T-helper 9 cell (primary cell): ENCODE data around the gene DZIP1.
"Not testable (repeated sequence)": the region's sequence is repeated elsewhere in the genome, so short reads cannot be mapped to it uniquely, and the experiment has no call there.

Experiments
- DNase-seq: peaks from one replicate; pipeline ENCODE4 v3.0.0-alpha.2; 2020

Gene DZIP1

GRCh38 chr13:95596701-95597100 lies 47.8 kb downstream of the DZIP1 start:
- no peak for DNase-seq

- no peak for DNase-seq
Observed at GRCh38 chr13:95593462-95593861, 51.0 kb downstream of the DZIP1 start.

GRCh38 chr13:95588721-95589120 lies 55.8 kb downstream of the DZIP1 start:
- no peak for DNase-seq

DNA sequence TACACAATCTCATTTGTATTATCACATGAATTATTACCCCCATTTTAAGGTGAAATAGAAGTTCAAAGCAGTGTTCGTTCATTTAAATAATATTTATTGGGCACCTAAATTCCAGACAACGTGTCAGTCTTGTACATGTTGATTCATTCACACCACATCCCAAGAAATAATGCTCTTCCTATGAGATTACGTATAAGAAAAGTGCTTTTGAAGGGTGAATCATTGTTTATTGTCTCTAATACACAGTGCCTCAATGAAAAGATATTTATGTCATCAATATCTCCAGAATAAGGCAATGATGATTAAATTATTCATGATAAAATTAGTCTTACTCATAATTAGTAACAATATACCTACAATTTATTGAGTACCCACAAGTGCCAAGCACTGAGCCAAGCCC lies 56.4 kb downstream of the DZIP1 start:
- no peak for DNase-seq

DNA sequence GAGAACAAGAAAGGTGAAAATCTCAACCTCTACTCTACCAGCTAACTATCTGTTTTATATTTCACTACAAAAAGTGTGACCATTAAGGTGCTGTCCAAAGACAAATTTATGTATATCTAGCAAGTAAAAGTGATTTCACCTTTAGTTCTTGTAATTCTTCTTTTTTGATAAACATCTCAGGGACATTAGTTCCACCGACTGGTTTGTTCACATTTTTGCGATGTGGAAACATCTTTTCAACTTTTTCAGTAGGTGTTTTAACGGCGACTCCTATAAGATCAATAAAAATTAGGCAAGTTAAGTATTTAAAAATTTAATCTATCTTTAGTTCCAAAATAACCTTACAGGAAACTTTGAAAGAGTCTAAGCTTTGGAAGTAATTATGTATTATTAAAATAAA lies 58.6 kb downstream of the DZIP1 start:
- DNase-seq = no peak

DNA sequence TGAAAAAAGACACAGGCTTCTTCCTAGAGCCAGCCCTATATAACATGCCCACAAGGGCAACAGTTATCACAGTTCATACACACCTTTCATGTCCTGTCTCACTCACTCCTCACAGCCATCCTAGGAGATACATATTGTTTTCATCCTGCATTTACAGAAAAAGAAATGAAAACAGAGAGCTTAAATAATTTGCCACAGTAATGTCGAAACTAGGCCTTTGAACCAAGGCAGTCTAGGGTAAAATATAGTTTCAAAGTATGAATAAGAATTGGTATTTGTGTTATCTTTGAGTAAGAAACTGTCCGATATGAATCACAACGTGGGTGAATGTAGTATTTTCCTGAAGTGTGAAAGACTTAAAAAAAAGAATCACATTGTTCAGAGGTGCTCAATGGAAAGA lies 65.2 kb downstream of the DZIP1 start:
- DNase-seq = no peak

DNA sequence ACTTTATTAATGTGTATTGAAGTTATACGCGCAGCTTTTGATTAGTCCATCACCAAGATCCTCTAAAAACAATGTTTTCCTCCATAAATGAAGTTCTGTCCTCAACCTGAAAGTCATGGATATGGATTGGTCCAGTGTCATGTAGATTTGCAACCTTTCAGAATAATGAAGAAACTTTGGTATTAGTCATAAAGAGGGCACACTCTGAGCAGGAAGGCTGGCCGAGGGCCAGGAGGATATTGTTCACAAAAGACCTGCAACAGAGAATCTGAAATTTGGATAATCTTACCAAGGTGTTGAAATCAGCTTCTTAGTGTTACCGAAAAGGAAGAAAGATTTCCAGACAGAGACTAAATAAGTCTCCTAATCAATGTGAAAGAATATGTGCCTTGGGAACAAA lies 71.3 kb downstream of the DZIP1 start:
- no peak for DNase-seq

DNA sequence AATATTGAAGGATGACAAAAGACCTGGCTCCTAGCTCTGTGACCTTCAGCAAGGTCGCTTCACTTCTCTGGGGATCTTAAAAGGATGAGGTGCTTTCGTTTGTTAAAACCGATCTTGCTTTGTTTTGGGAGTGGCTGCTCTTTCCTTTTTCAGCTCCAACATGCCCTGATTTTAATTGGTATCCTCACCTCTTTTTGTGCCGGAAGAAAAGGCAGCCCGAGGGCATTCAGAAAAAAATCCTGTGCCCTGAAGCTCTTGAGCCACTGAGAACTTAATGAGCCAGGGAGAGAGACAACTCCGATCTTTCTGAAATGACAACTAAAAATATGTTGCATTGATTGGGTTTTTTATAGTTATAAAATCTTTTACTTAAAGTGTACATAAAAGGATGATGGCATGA lies 72.6 kb downstream of the DZIP1 start:
- no peak for DNase-seq

DNA sequence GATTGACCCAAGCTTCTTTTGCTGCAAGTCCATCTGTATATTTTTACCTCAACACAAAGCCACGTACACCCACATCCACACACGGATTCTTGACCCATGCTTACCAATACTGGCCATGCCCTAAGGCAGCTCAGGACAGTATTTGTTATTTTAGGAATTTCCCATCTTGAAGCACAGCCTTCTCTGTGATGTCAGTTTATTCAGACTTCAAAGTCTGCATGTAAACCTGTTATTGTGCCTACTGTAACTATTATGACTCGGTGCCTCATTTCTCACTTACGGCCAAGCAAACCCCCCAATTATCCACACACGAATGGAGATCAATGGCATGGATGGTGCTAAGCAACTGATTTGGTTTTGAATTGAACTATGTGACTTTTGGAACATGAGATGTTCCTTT lies 74.5 kb downstream of the DZIP1 start:
- DNase-seq = no peak

GRCh38 chr13:95568131-95568530 lies 76.4 kb downstream of the DZIP1 start:
- no peak for DNase-seq

DNA sequence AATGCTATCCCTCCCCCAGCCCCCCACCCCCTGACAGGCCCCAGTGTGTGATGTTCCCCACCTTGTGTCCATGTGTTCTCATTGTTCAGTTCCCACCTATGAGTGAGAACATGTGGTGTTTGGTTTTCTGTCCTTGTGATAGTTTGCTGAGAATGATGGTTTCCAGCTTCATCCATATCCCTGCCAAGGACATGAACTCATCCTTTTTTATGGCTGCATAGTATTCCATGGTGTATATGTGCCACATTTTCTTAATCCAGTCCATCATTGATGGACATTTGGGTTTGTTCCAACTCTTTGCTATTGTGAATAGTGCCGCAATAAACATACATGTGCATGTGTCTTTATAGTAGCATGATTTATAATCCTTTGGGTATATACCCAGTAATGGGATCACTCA lies 78.7 kb downstream of the DZIP1 start:
- not testable (repeated sequence) for DNase-seq

DNA sequence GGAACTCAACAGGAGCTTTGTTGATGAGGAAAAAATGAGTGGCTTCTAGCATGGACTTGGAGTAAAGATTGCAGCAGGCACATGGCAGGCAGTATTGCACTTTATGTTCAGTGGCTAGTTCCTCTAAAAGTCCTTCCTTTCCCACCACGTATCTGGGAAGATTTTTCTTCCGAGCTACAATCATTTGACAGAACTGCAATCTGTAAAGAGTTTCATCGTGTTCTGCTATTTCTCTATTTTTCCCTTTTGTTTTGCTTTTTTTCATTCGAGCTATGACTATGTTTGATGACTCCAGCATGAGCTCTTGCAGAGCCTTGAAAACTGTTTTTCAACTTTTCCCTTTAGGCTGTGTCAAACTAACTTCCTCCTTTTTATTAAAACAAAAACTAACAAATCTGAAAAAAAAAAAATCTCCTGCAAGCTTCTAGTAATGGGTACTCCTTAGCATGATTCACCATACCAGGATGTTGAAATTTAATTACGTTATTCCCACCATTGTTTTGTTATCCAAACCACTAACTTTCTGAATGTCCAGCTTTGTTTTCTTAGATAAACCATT lies 79.7 kb downstream of the DZIP1 start:
- DNase-seq = no peak

GRCh38 chr13:95564091-95564490 lies 80.4 kb downstream of the DZIP1 start:
- DNase-seq = no peak

DNA sequence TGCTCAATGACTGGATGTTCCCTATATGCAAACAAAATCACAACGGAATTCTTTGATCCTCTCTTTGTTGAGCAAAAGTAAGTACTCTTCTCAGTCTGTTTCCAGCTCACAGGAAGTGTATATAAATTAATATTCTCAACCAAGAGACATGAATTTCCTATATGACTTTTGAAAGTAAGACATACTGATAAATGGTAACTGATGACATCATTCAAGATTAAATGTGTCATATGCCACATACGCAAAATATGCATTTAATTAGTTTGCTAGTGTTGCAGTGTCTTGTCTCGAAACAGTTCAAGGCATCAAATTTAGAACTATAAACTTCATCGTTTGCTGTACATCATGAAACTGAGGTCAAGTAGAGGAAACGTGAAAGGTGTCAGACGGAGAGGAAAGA lies 84.1 kb downstream of the DZIP1 start:
- no peak for DNase-seq

DNA sequence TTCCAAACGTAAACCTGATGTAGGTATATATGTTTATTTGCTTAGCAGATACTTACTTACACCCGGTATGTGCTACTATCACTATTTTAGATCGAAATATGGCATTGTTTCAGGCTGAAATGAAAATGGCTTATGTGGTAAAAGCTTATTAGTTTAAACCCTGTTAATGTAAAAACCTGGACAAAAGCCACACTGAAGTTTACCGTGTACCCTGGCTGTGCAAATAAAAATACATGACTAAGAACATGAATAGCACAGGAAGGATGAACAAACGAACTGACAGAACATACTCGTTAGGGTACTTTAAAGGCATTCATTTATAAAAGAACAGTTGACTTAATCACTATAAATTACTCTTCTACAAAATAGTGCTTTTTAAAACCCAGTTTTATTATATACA lies 85.4 kb downstream of the DZIP1 start:
- DNase-seq = no peak

- no peak for DNase-seq
Observed at GRCh38 chr13:95557013-95557412, 87.5 kb downstream of the DZIP1 start.

GRCh38 chr13:95553581-95554385 lies 90.7 kb downstream of the DZIP1 start:
- DNase-seq = no peak

- no peak for DNase-seq
Observed at GRCh38 chr13:95552539-95553441, 91.7 kb downstream of the DZIP1 start, which contains the start of gene CLDN10. TSS of gene CLDN10 (plus strand) at chr13:95552720. CDS start at chr13:95552754, 34 bp downstream.

DNA sequence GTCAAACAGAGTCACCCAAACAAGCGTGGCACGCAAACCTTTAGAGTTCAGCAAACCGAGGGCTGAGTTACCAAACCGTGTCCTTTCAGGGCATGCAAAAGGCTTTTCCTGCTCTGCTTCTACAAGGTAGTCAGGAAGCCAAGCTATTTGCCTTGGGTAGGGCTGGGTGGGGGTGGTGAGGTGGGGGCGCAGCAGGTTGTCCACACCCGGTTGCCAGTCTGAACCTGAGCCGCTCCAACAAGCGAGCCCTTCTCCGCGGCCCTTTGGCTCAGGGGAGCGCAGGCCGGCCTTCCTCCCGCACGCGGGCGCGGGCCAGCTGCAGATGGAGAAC lies 92.3 kb downstream of the DZIP1 start:
- no peak for DNase-seq

DNA sequence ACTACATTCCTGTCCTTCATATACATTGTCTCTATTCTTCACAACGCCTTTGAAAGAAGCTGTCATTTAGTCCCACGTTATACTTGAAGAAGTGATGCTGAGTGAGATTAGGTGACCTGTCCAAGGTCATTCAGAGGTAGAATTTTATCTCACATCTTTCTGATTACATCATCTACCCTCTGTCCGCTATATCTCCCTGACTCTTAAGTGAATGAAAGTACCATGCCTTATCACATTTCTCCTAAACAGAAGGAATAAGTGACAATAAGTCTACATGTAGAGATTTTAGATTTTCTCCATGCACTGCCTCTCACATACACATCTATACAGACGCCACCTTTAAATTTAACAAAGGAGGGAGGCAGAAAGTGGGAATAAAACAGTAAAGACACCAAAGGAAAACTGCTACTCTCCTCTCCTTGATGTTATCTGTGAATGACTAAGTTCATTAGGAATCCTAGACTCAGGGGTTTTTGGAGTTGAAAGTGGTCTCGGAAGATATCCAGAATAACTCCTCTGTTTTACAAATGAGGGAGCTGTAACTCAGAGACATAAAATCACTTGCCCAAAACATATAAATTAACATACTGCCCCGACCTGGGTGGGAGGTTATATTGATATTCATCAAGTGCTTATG lies 96.9 kb downstream of the DZIP1 start:
- DNase-seq = no peak

DNA sequence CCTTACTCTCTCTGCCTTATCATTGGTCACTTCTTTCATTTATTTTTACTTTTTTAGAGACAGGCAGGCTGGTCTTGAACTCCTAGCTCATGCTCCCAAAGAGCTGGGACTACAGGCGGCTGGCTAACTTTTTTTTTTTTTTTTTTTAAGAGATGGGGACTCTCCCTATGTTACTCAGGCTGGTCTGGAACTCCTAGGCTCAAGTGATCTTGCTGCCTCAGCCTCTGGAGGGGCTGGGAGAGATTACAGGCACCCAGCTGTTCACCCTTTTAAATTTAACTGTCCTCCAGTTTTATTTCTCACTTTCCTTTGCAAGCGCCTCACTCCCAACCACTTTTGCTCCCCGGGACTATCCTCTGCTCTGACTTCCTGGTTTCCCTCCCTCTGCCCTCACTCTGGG lies 97.6 kb downstream of the DZIP1 start:
- no peak for DNase-seq

GRCh38 chr13:95544293-95544692 lies 100.2 kb downstream of the DZIP1 start:
- DNase-seq = no peak

GRCh38 chr13:95541911-95542474 lies 102.5 kb downstream of the DZIP1 start:
- DNase-seq = no peak
